Measurements from ENCODE around the gene EFNA5.
"Not testable (repeated sequence)": the region's sequence is repeated elsewhere in the genome, so short reads cannot be mapped to it uniquely, and the experiment has no call there.

Gene EFNA5

DNA sequence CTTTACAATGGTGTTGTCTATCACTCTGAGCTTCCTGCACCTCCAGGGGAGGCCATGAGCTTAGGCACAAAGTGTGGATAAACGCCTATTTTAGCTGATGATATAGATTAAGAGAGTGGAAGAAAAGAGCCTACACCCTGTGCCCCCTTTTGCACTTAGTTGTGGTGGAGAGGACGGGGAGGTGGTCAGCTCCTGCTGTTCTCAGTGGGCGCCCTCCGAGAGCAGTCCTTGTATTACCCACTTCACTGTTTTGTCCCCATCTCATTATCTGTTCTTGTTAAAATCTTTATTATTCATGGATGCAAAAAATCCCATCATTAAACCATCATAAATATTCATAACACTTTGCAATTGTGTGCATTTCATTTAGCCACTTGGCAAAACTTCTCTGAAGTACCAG lies 303.3 kb downstream of the EFNA5 start:
- Histone ChIP-seq H3K9ac (ENCODE audit: low read length in 2 of 2) (no peak overlapping the region), H3K27ac (ENCODE audit: low read length) (no peak overlapping the region), H3K36me3 (ENCODE audit: control insufficient read depth in 2 of 2, insufficient read depth in 2 of 2, low read length in 2 of 2) (no peaks in the 10 kb centered on the region)

DNA sequence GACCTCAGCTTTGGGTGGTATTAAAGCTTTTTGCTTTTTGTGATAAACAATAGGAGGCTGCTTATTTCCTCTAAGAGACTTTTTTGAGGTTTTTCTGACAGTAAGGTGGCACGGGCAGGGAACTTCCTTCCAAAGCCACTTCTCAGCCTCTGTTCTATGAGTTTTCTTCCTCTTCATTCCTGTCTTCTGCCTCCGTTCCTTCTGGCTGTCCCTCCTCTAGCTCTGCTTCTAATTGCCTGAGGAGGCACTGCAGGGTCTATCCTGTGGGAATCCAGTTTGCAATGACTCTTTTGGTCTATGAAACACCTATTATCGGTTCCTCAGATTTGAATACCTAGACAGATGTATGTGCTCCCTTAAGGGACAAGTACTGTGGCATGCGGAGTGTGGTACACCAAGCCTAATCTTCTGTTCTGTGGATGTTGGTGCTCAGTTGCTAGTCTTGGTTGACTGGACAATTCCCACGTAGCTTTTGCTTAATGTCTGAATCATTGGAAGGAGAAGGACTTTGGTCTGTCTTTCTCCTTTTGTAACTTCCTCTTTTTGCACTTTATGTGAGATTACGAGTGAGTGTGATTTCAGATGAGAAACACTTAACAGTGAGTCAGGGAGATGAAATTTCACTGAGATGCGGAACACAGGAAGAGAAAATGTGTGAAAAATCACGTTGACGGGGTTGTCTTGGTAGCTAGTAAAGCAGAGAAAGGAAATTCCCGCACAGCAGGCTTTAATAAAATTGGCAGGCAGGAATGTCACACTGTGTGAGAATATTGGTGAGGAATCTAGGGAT lies 305.2 kb downstream of the EFNA5 start:
- no peak overlapping the region for H3K4me3 ChIP-seq (ENCODE audit: low read length in 2 of 2)
- H3K27ac ChIP-seq (ENCODE audit: low read length): no peak overlapping the region
- no peaks in the 10 kb centered on the region for H3K36me3 ChIP-seq (ENCODE audit: control insufficient read depth in 2 of 2, insufficient read depth in 2 of 2, low read length in 2 of 2)
- H3K27me3 ChIP-seq (ENCODE audit: control insufficient read depth in 1 of 2, insufficient read depth in 2 of 2, low read length in 2 of 2): no peaks in the 10 kb centered on the region
- no peaks in the 10 kb centered on the region for H3K4me1 ChIP-seq (ENCODE audit: control insufficient read depth, insufficient read depth, low read length)
- no peaks in the 10 kb centered on the region for H3K9me3 ChIP-seq (ENCODE audit: control insufficient read depth in 2 of 2, low read length in 2 of 2)
- no peak overlapping the region for H3K9ac ChIP-seq (ENCODE audit: low read length in 2 of 2)

More for the DNA sequence above, 303.3 kb downstream of the EFNA5 start:
- H3K9me3 ChIP-seq (ENCODE audit: control insufficient read depth in 2 of 2, low read length in 2 of 2): no peaks in the 10 kb centered on the region
- H3K27me3 ChIP-seq (ENCODE audit: control insufficient read depth in 1 of 2, insufficient read depth in 2 of 2, low read length in 2 of 2): no peaks in the 10 kb centered on the region
- no peaks in the 10 kb centered on the region for H3K4me1 ChIP-seq (ENCODE audit: control insufficient read depth, insufficient read depth, low read length)
- H3K4me3 ChIP-seq (ENCODE audit: low read length in 2 of 2): no peak overlapping the region

DNA sequence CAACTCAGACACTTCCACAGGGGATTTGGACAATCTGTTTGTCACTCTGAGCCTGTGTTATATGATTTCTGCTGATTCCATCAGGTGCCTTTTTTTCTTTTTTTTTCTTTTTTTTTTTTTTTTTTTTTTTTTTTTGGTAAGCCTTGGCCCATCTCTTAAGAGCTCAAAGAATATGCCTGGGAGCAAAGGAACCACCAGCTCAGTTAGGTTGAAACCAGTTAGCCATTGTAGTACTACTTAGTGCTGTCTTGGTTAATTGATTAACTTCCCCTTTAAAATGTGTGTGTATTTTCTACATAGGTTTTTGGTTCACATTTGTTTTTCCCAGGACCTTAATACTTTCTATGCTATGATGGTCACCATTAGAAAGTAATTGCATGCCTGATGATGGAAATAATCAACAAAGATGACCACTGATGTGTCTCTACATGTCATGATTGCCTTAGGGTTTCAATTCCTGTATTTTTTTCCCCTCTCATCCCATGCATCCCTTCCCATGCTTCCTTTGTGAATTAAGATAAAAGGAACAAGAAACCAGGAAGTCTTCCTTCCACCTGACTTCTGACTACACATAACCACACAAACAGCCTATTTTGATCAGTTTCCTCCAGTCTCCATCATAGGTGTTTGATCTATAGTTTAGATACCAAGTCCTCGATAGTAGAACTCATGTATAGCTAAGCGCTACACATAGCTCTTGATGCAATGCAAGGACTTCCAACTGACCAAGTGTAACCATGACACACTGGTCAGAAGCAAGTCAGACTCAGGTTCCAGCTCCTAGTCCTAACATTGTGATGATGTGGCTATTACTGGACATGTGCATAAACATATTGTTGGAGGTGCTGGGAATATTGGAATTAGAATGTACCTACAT lies 306.1 kb downstream of the EFNA5 start:
- H3K4me1 ChIP-seq (ENCODE audit: control insufficient read depth, insufficient read depth, low read length): no peaks in the 10 kb centered on the region
- H3K4me3 ChIP-seq (ENCODE audit: low read length in 2 of 2): no peak overlapping the region
- H3K27ac ChIP-seq (ENCODE audit: low read length): no peak overlapping the region
- H3K9ac ChIP-seq (ENCODE audit: low read length in 2 of 2): no peak overlapping the region
- no peaks in the 10 kb centered on the region for H3K36me3 ChIP-seq (ENCODE audit: control insufficient read depth in 2 of 2, insufficient read depth in 2 of 2, low read length in 2 of 2)
- H3K9me3 ChIP-seq (ENCODE audit: control insufficient read depth in 2 of 2, low read length in 2 of 2): no peaks in the 10 kb centered on the region
- H3K27me3 ChIP-seq (ENCODE audit: control insufficient read depth in 1 of 2, insufficient read depth in 2 of 2, low read length in 2 of 2): no peaks in the 10 kb centered on the region

DNA sequence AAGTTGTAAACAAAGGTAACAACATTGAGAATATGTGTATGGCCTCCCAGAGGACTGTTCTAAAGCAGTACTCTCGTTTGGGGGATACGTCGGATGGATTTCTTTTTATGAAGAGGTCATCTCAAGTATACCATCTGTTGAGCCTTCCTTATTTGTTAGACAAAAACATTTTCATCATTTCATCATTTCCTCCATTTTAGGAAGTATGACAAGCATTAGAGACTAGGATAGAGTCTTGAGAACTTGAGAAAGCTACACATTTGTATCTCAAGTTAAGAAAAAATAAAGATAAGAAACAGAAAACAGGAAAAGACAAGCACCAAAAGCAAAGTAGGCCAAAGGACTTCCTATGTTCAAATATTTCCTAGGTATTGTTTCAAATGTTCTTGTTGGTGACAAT lies 307.0 kb downstream of the EFNA5 start:
- Histone ChIP-seq H3K4me3 (ENCODE audit: low read length in 2 of 2) (no peak overlapping the region), H3K9me3 (ENCODE audit: control insufficient read depth in 2 of 2, low read length in 2 of 2) (no peaks in the 10 kb centered on the region), H3K27ac (ENCODE audit: low read length) (no peak overlapping the region)

DNA sequence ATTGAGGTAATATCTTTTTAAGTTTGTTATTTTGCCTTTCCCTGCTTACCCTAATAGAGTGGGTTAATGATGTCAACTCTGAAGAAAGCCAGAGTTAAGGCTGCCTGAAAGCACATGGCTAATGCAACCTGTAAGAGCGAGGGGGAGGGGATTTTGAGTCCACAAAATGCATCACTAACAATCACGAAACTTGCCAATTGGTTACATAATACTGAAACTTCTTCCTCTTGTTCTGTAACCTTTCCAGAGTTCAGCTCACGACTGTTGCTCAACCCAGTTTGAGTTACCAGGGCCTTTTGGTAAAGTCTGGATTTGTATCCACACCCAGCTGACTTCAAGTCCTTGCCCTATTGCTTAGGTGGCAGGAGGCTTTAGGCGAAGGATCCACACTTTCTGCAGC lies 308.8 kb downstream of the EFNA5 start:
- no peak overlapping the region for H3K27ac ChIP-seq (ENCODE audit: low read length)
- no peaks in the 10 kb centered on the region for H3K27me3 ChIP-seq (ENCODE audit: control insufficient read depth in 1 of 2, insufficient read depth in 2 of 2, low read length in 2 of 2)
- no peak overlapping the region for H3K4me3 ChIP-seq (ENCODE audit: low read length in 2 of 2)
- no peaks in the 10 kb centered on the region for H3K4me1 ChIP-seq (ENCODE audit: control insufficient read depth, insufficient read depth, low read length)
- no peaks in the 10 kb centered on the region for H3K9me3 ChIP-seq (ENCODE audit: control insufficient read depth in 2 of 2, low read length in 2 of 2)
- no peaks in the 10 kb centered on the region for H3K36me3 ChIP-seq (ENCODE audit: control insufficient read depth in 2 of 2, insufficient read depth in 2 of 2, low read length in 2 of 2)
- no peak overlapping the region for H3K9ac ChIP-seq (ENCODE audit: low read length in 2 of 2)

More for the DNA sequence above, 307.0 kb downstream of the EFNA5 start:
- Histone ChIP-seq H3K36me3 (ENCODE audit: control insufficient read depth in 2 of 2, insufficient read depth in 2 of 2, low read length in 2 of 2) (no peaks in the 10 kb centered on the region), H3K27me3 (ENCODE audit: control insufficient read depth in 1 of 2, insufficient read depth in 2 of 2, low read length in 2 of 2) (no peaks in the 10 kb centered on the region), H3K9ac (ENCODE audit: low read length in 2 of 2) (no peak overlapping the region), H3K4me1 (ENCODE audit: control insufficient read depth, insufficient read depth, low read length) (no peaks in the 10 kb centered on the region)

DNA sequence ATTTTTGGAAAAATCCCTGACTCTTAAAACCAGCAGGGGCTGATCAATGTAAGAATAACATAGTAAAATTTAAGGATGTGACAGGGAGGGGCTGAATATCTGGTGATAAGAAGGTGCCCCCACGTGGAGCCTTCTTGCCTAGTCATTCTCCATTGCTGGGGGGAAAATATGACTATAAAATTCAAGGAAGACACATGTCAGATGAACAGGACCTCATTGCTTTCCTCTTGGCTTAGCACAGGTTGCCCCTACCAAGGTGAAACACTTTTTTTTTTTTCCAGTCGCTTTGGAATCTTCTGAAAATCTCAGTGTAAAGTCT lies 310.9 kb downstream of the EFNA5 start:
- Histone ChIP-seq H3K36me3 (ENCODE audit: control insufficient read depth in 2 of 2, insufficient read depth in 2 of 2, low read length in 2 of 2) (no peaks in the 10 kb centered on the region), H3K9ac (ENCODE audit: low read length in 2 of 2) (no peak overlapping the region), H3K4me1 (ENCODE audit: control insufficient read depth, insufficient read depth, low read length) (no peaks in the 10 kb centered on the region), H3K9me3 (ENCODE audit: control insufficient read depth in 2 of 2, low read length in 2 of 2) (no peaks in the 10 kb centered on the region), H3K27me3 (ENCODE audit: control insufficient read depth in 1 of 2, insufficient read depth in 2 of 2, low read length in 2 of 2) (no peaks in the 10 kb centered on the region), H3K4me3 (ENCODE audit: low read length in 2 of 2) (no peak overlapping the region), H3K27ac (ENCODE audit: low read length) (no peak overlapping the region)

DNA sequence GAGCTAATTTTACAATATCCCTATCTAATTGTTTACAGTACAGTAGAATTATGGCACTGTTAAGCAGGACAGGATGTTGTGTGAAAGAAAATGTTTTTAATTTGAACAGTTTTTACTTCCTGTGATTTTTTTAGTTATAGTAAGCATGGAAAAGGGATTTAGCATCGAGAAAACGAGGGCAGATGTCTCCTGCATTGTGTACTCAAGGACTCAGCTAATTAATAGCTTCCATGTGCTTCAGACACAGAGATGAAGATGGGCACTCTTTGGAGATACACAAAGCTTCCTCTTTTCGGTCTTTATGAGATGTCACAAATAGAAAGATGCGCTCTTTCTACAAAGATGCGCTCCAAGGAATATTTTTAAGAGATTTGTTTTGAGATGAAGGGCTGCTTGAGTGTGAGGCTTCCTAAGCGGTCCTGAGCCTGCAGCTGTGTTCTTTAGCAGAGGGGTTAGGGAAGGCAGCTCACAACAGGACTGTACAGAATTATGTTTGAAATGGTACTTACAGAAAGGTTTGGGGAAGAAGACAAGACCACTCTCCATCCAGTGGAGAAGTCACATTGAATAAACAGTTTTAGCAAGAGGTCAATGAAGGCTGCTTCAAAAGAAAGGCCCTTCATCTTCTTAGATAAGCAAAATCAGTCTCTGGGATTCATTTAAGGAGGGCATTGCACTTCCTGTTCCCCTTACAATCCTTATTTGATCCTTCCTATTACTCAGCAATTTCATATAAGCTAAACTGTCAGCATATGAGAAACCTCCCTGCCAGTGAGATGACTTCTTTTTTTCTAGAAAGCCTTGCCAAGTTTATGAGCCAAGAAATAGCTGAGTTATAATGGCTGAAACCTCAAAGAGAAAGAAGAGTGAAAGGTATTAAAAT lies 311.5 kb downstream of the EFNA5 start:
- H3K4me3 ChIP-seq (ENCODE audit: low read length in 2 of 2): no peak overlapping the region
- no peak overlapping the region for H3K9ac ChIP-seq (ENCODE audit: low read length in 2 of 2)
- no peaks in the 10 kb centered on the region for H3K27me3 ChIP-seq (ENCODE audit: control insufficient read depth in 1 of 2, insufficient read depth in 2 of 2, low read length in 2 of 2)
- H3K4me1 ChIP-seq (ENCODE audit: control insufficient read depth, insufficient read depth, low read length): no peaks in the 10 kb centered on the region
- no peak overlapping the region for H3K27ac ChIP-seq (ENCODE audit: low read length)
- H3K36me3 ChIP-seq (ENCODE audit: control insufficient read depth in 2 of 2, insufficient read depth in 2 of 2, low read length in 2 of 2): no peaks in the 10 kb centered on the region
- H3K9me3 ChIP-seq (ENCODE audit: control insufficient read depth in 2 of 2, low read length in 2 of 2): no peaks in the 10 kb centered on the region

DNA sequence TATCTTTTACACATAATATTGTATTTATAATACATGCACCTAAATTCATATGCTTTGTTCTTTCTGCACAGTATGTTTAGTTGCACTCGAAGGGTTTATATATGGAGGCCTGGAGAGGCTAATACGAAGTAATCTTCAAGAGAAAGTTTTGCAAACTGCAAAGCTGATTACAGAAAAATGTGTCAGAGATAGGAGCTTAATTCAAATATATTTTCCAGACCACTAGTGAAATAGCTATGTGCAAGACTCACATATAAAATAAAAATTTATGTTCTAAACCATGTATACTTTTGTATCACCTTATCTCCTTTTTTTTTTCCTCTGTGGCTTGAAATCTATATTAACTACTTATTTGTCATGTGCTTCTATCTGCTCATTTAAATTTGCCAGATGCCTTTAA lies 313.8 kb downstream of the EFNA5 start:
- Histone ChIP-seq H3K4me1 (ENCODE audit: control insufficient read depth, insufficient read depth, low read length) (no peaks in the 10 kb centered on the region), H3K9me3 (ENCODE audit: control insufficient read depth in 2 of 2, low read length in 2 of 2) (no peaks in the 10 kb centered on the region), H3K9ac (ENCODE audit: low read length in 2 of 2) (no peak overlapping the region), H3K36me3 (ENCODE audit: control insufficient read depth in 2 of 2, insufficient read depth in 2 of 2, low read length in 2 of 2) (no peaks in the 10 kb centered on the region), H3K4me3 (ENCODE audit: low read length in 2 of 2) (no peak overlapping the region), H3K27me3 (ENCODE audit: control insufficient read depth in 1 of 2, insufficient read depth in 2 of 2, low read length in 2 of 2) (no peaks in the 10 kb centered on the region), H3K27ac (ENCODE audit: low read length) (no peak overlapping the region)

DNA sequence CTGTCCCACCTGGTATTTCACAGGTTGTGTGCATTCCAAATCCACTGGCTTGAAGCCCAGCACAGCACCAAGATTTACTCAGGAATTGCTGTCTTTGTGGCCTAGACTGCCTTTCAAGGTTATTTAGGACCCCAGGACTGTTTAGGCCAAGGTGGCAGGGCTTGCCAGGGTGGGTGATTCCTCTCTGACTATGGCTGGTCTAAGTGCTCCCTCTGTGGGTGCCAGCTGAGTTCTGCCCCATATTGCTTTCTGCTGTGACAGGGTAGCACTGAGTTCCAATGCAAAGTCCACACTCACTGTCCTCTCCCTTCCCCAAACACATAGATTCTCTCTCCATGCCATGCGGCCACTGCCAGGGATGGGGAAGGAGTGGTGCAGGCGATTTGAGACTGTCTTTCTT lies 318.2 kb downstream of the EFNA5 start:
- Histone ChIP-seq H3K4me3 (ENCODE audit: low read length in 2 of 2) (no peak overlapping the region), H3K27me3 (ENCODE audit: control insufficient read depth in 1 of 2, insufficient read depth in 2 of 2, low read length in 2 of 2) (no peaks in the 10 kb centered on the region), H3K9me3 (ENCODE audit: control insufficient read depth in 2 of 2, low read length in 2 of 2) (no peaks in the 10 kb centered on the region), H3K4me1 (ENCODE audit: control insufficient read depth, insufficient read depth, low read length) (no peaks in the 10 kb centered on the region), H3K27ac (ENCODE audit: low read length) (no peak overlapping the region), H3K36me3 (ENCODE audit: control insufficient read depth in 2 of 2, insufficient read depth in 2 of 2, low read length in 2 of 2) (no peaks in the 10 kb centered on the region), H3K9ac (ENCODE audit: low read length in 2 of 2) (no peak overlapping the region)

DNA sequence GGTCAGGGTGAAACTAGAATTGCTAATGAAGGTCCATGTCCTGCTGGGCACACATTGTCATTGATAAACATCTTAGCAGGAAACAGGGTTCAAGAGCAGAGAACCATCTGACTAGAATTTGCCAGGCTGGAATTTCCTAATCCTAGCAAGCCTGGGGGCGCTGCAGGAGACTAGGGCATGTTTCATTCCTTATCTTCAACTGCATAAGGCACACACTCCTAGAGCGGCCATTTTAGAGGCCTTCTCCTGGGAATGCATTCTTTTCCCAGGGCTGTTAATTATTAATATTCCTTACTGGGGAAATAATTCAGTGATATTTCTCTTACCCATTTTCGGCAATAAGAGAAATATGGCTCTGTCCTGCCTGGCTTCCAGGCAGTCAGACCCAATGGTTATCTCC lies 324.2 kb downstream of the EFNA5 start:
- not testable (repeated sequence) for H3K9me3 ChIP-seq (ENCODE audit: control insufficient read depth in 2 of 2, low read length in 2 of 2); H3K36me3 ChIP-seq (ENCODE audit: control insufficient read depth in 2 of 2, insufficient read depth in 2 of 2, low read length in 2 of 2); H3K4me1 ChIP-seq (ENCODE audit: control insufficient read depth, insufficient read depth, low read length); H3K9ac ChIP-seq (ENCODE audit: low read length in 2 of 2); H3K4me3 ChIP-seq (ENCODE audit: low read length in 2 of 2); H3K27ac ChIP-seq (ENCODE audit: low read length); H3K27me3 ChIP-seq (ENCODE audit: control insufficient read depth in 1 of 2, insufficient read depth in 2 of 2, low read length in 2 of 2)
